MCF 10A (cell line): Measurements from ENCODE around the gene SLC6A18. TPM values are rescaled to one million over a fixed set of nuclear protein-coding genes. Genes with fewer than 3 reads are reported as not detected.

Source experiments
- BruUV-seq: library from RNA; stranded (reverse); fragments of 400-500 nt; replicated peaks from 2 replicates; lab custom pipeline; 2021; lab: Mats Ljungman, UMichigan
- CTCF ChIA-PET: fragments of 300-600 bp; sonication (Branson Sonifier 250); formaldehyde crosslinking; extraction: SDS; loops from one replicate; lab custom pipeline; 2021; ENCODE audit warnings: antibody characterized with exemption, inconsistent platforms; lab: Yijun Ruan, JAX
- POLR2A ChIA-PET: fragments of 300-600, 350-650 bp; sonication (Branson Sonifier 250); formaldehyde crosslinking; extraction: SDS; loops from one replicate; lab custom pipeline; 2020; ENCODE audit warnings: antibody characterized with exemption, inconsistent platforms; lab: Yijun Ruan, JAX
- DNase-seq: peaks from one replicate; pipeline ENCODE4 v3.0.0-alpha.2; 2018; ENCODE audit not compliant: unreplicated experiment
- H3K27ac Mint-ChIP-seq: one replicate; pipeline ENCODE4 v1.8.0; 2022; ENCODE audit warnings: mild to moderate bottlenecking, low read depth, mixed read lengths; ENCODE audit not compliant: unreplicated experiment
- H3K27me3 Mint-ChIP-seq: one replicate; pipeline ENCODE4 v1.8.0; 2022; ENCODE audit warnings: mixed read lengths; ENCODE audit not compliant: insufficient read depth, unreplicated experiment
- H3K36me3 Mint-ChIP-seq: one replicate; pipeline ENCODE4 v1.8.0; 2022; ENCODE audit warnings: mild to moderate bottlenecking, moderate library complexity, mixed read lengths; ENCODE audit not compliant: insufficient read depth, unreplicated experiment
- H3K4me1 Mint-ChIP-seq: one replicate; pipeline ENCODE4 v1.8.0; 2022; ENCODE audit warnings: mixed read lengths; ENCODE audit not compliant: insufficient read depth, unreplicated experiment
- H3K4me3 Mint-ChIP-seq: one replicate; pipeline ENCODE4 v1.8.0; 2022; ENCODE audit warnings: mild to moderate bottlenecking, moderate library complexity, mixed read lengths; ENCODE audit not compliant: unreplicated experiment
- H3K9me3 Mint-ChIP-seq: one replicate; pipeline ENCODE4 v1.8.0; 2022; ENCODE audit warnings: mixed read lengths; ENCODE audit not compliant: unreplicated experiment
- intact Hi-C: fragments of 100-400 bp; cut with micrococcal nuclease; formaldehyde crosslinking; loops from 2 replicates; pipeline ENCODE4 v1.14.1; 2022
- total RNA-seq: library from RNA; stranded (reverse); gene quantifications from 2 replicates; pipeline ENCODE4 v1.2.3, GENCODE V29; 2022
- TF ChIP-seq, protein P1 (sequence below): fragments of 200-600 bp; IDR thresholded peaks from one replicate; pipeline ENCODE4 v1.8.0; 2022; ENCODE audit warnings: antibody characterized with exemption, mild to moderate bottlenecking; ENCODE audit not compliant: unreplicated experiment

Gene SLC6A18
- total RNA-seq, 1 experiment from 2014 or later, result not detected

DNA sequence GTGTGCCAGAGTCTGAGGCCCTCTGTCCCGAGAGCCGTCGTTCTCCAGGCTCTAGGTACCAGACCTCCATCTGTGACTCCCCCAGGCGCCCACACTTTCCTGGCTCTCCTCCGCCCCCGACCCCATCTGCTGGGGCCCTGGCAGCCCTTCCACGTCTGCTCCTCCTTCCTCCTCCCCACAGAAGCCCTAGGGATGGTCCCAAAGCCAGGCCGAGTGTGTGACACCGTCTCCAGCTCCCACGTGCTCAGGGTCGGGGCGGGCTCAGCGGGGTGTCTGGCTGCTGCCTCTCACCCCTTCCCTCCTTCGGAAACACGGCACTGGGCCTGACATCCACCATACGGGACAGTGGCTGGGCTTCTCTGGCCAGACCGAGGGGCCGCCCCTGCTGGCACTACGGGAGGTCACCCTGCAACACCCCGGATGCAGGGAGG lies 44.3 kb upstream of the SLC6A18 start:
- TF ChIP-seq, protein P1, sequence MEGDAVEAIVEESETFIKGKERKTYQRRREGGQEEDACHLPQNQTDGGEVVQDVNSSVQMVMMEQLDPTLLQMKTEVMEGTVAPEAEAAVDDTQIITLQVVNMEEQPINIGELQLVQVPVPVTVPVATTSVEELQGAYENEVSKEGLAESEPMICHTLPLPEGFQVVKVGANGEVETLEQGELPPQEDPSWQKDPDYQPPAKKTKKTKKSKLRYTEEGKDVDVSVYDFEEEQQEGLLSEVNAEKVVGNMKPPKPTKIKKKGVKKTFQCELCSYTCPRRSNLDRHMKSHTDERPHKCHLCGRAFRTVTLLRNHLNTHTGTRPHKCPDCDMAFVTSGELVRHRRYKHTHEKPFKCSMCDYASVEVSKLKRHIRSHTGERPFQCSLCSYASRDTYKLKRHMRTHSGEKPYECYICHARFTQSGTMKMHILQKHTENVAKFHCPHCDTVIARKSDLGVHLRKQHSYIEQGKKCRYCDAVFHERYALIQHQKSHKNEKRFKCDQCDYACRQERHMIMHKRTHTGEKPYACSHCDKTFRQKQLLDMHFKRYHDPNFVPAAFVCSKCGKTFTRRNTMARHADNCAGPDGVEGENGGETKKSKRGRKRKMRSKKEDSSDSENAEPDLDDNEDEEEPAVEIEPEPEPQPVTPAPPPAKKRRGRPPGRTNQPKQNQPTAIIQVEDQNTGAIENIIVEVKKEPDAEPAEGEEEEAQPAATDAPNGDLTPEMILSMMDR, result no peak
- Mint-ChIP-seq H3K27me3 (peaks cover 3% of the 10 kb centered on the region), H3K9me3 (no peaks in the 10 kb centered on the region), H3K36me3 (no peaks in the 10 kb centered on the region), H3K27ac (no peak overlapping the region), H3K4me1 (no peaks in the 10 kb centered on the region), H3K4me3 (no peak overlapping the region)
- ChIA-PET POLR2A (no interaction called here), CTCF (interaction anchor here (0.6 kb wide), 1 partner anchor 907 kb away, joined by 3 read pairs; no protein-coding TSS in a partner anchor)
- no TSS peak for BruUV-seq
- DNase-seq, result no peak
- intact Hi-C loops, result no loop called here

DNA sequence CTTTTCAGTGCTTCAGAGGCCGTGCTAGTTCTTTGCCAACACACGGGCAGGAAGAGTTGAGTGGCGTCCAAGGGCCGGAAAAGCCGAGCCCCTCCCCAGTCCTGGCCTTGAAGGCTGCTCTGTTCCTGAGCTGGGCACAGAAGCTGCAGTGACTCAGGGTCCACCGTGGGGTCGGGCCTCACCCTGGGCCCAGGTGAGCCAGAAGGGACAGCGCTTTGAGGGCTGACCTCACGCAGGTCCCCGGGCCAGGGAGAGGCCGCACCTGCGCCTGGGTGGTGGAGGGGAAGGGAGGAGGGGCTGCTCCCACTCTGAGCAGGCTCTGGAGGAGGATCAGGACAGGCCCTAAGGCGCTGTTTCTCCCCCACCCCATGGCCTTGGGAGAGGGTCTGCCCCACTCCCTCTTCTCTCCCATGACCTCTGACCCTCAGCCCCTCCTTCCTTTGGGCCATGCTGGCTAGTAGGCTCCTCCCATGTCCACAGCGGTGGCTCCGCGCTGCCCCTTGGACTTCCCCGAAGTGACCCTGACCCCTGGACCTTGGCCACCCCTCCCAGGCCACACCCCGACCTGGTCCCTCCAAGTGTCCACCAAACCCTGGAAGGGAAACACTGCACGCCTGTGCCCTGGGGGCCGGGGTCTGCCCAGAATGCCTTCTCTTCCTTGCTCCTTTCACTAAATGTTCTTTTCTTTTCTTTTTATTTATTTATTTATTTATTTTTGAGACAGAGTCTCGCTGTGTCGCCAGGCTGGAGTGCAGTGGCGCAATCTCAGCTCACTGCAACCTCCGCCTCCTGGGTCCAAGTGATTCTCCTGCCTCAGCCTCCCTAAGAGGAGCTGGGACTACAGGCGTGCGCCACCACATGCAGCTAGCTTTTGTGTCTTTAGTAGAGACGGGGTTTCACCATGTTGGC lies 43.5 kb upstream of the SLC6A18 start:
- H3K9me3 Mint-ChIP-seq, result no peaks in the 10 kb centered on the region

GRCh38 chr5:1182360-1182632 lies 42.9 kb upstream of the SLC6A18 start:
- POLR2A ChIA-PET, result no interaction called here
- H3K27me3 Mint-ChIP-seq, result peaks cover 12% of the 10 kb centered on the region
- no peak overlapping the region for H3K4me3 Mint-ChIP-seq
- no peaks in the 10 kb centered on the region for H3K9me3 Mint-ChIP-seq
- TF ChIP-seq, protein P1, result no peak
- CTCF ChIA-PET, result interaction anchor here (3.3 kb wide), 1 partner anchor 8 kb away, joined by 17 read pairs; no protein-coding TSS in a partner anchor
- H3K4me1 Mint-ChIP-seq, result no peaks in the 10 kb centered on the region
- intact Hi-C loops, result no loop called here
- no peaks in the 10 kb centered on the region for H3K36me3 Mint-ChIP-seq
- H3K27ac Mint-ChIP-seq, result no peak overlapping the region
- no TSS peak for BruUV-seq
- DNase-seq, result no peak

More for the DNA sequence above, 43.5 kb upstream of the SLC6A18 start:
- no peaks in the 10 kb centered on the region for H3K36me3 Mint-ChIP-seq
- POLR2A ChIA-PET, result no interaction called here
- H3K27me3 Mint-ChIP-seq, result peaks cover 12% of the 10 kb centered on the region
- intact Hi-C loops, result no loop called here
- no peak overlapping the region for H3K27ac Mint-ChIP-seq
- TF ChIP-seq, protein P1, result no peak
- CTCF ChIA-PET, result no interaction called here
- no peaks in the 10 kb centered on the region for H3K4me1 Mint-ChIP-seq
- no TSS peak for BruUV-seq
- no peak overlapping the region for H3K4me3 Mint-ChIP-seq
- DNase-seq, result no peak

GRCh38 chr5:1182633-1183423 lies 42.4 kb upstream of the SLC6A18 start:
- no peak for DNase-seq
- ChIA-PET CTCF (interaction anchor here (1.0 to 3.3 kb wide), 2 partner anchors 8 to 14 kb away, joined by 7 to 17 read pairs; no protein-coding TSS in a partner anchor), POLR2A (no interaction called here)
- no peak overlapping the region for H3K27ac Mint-ChIP-seq
- no peaks in the 10 kb centered on the region for H3K36me3 Mint-ChIP-seq
- BruUV-seq, result no TSS peak
- no peaks in the 10 kb centered on the region for H3K4me1 Mint-ChIP-seq
- no peak overlapping the region for H3K4me3 Mint-ChIP-seq
- no peaks in the 10 kb centered on the region for H3K9me3 Mint-ChIP-seq
- TF ChIP-seq, protein P1, result no peak
- H3K27me3 Mint-ChIP-seq, result peaks cover 12% of the 10 kb centered on the region
- intact Hi-C loops, result no loop called here
